Spleen (tissue), 7 donors: ENCODE data around the gene UPK3A.

ENCODE experiments used
- CTCF ChIP-seq, 11 experiments: fragments of 200-600 bp in 7 of 11; fragments of 450-650 bp in 4 of 11; sonication (generic) in 4 of 11; IDR thresholded peaks in 8 of 11; conservative IDR thresholded peaks in 3 of 11; 1 replicate in 7 of 11; 2 replicates in 4 of 11; pipeline versions ENCODE4 v1.4.0 to v1.8.0; 2016 to 2021; ENCODE audit warnings: antibody characterized with exemption in 11 of 11, inconsistent platforms in 4 of 11, mild to moderate bottlenecking in 1 of 11
- POLR2A ChIP-seq, 3 donors: fragments of 450-650 bp; IDR thresholded peaks; one replicate each; pipeline ENCODE4 v1.5.1; 2017; ENCODE audit warnings: antibody characterized with exemption in 3 of 3, mild to moderate bottlenecking in 1 of 3
- POLR2AphosphoS5 ChIP-seq, 3 donors: sonication (generic); formaldehyde crosslinking; IDR thresholded peaks; one replicate each; pipeline ENCODE4 v1.5.1; 2017; ENCODE audit warnings: antibody characterized with exemption in 3 of 3
- donor health status: DM: no; HTN: no; CAD: no; lungs with moderate emphysema.
- donor health status: DM: no; HTN: no; CAD: no.
- donor health status: DM: no; HTN: no; CAD: no.

- TF ChIP-seq POLR2A (IDR thresholded peaks at IDR 0.05) (no peak), CTCF (IDR thresholded peaks at IDR 0.05 in 8 of 11, conservative IDR thresholded peaks at IDR 0.05 in 3 of 11) (no peak), POLR2AphosphoS5 (IDR thresholded peaks at IDR 0.05) (no peak)
Measured at GRCh38 chr22:45254789-45255278, 29.9 kb upstream of the UPK3A start.
